Prostate gland (tissue), 2 donors: ENCODE data around the gene BLOC1S3. TPM values are rescaled to one million over a fixed set of nuclear protein-coding genes. Genes with fewer than 3 reads are reported as not detected.

Source experiments
- total RNA-seq, 2 donors: library from RNA; depleted of rRNA; stranded (reverse); fragments of >200 nt; gene quantifications; one replicate each; pipeline ENCODE4 v1.1.0, GENCODE V29; 2016

The BLOC1S3 gene
- total RNA-seq, 2 donors from 2014 or later: 21.4 to 30.4 TPM

Other genes with a start within 250 kb of the BLOC1S3 start
- not detected for gene APOC4, start 236.5 kb upstream of the BLOC1S3 start, total RNA-seq
- not detected for gene APOC2, start 232.7 kb upstream of the BLOC1S3 start, total RNA-seq
- gene CLPTM1, start 223.4 kb upstream of the BLOC1S3 start, total RNA-seq: 100 to 1,000 TPM; 102 to 185 TPM
- 10 to 100 TPM; 11.0 to 13.0 TPM for gene RELB, start 177.3 kb upstream of the BLOC1S3 start, total RNA-seq
- gene CLASRP, start 139.7 kb upstream of the BLOC1S3 start, total RNA-seq: 100 to 1,000 TPM in 1 of 2 donors, 10 to 100 TPM in 1; 97.8 to 162 TPM
- 1 to 10 TPM in 1 of 2 donors, under 1 TPM in 1; 0.87 to 2.9 TPM for gene ZNF296, start 102.3 kb upstream of the BLOC1S3 start, total RNA-seq
- gene GEMIN7, start 99.5 kb upstream of the BLOC1S3 start, total RNA-seq: 10 to 100 TPM; 13.9 to 41.0 TPM
- 10 to 100 TPM; 50.1 to 90.3 TPM for gene PPP1R37, start 85.6 kb upstream of the BLOC1S3 start, total RNA-seq
- gene NKPD1, start 17.8 kb upstream of the BLOC1S3 start, total RNA-seq: 1 to 10 TPM; 3.6 to 4.1 TPM
- 10 to 100 TPM; 57.0 to 80.4 TPM for gene TRAPPC6A, start 547 bp upstream of the BLOC1S3 start, total RNA-seq
- 10 to 100 TPM in 1 of 2 donors, 1 to 10 TPM in 1; 5.8 to 27.0 TPM for gene EXOC3L2, start 66.6 kb downstream of the BLOC1S3 start, total RNA-seq
- 100 to 1,000 TPM in 1 of 2 donors, 10 to 100 TPM in 1; 24.3 to 120 TPM for gene MARK4, start 72.5 kb downstream of the BLOC1S3 start, total RNA-seq
- 10 to 100 TPM; 24.7 to 42.8 TPM for gene CKM, start 144.1 kb downstream of the BLOC1S3 start, total RNA-seq
- gene KLC3, start 162.0 kb downstream of the BLOC1S3 start, total RNA-seq: 1 to 10 TPM; 3.4 to 7.0 TPM
- 10 to 100 TPM; 20.5 to 31.8 TPM for gene ERCC2, start 191.8 kb downstream of the BLOC1S3 start, total RNA-seq
- gene PPP1R13L, start 226.3 kb downstream of the BLOC1S3 start, total RNA-seq: 10 to 100 TPM; 56.1 to 60.3 TPM
- gene POLR1G, start 227.9 kb downstream of the BLOC1S3 start, total RNA-seq: 1 to 10 TPM; 6.6 to 8.9 TPM
- gene ERCC1, start 245.1 kb downstream of the BLOC1S3 start, total RNA-seq: 100 to 1,000 TPM; 142 to 151 TPM